ENCODE data around the gene ARPC1A. TPM values are rescaled to one million over a fixed set of nuclear protein-coding genes. Genes with fewer than 3 reads are reported as not detected.

The ARPC1A gene
- total and polyA plus RNA-seq, 2 donors (not counting 1 experiment from before 2014, with no cell fraction given), result 184 to 226 TPM

- Histone ChIP-seq H3K27ac (ENCODE audit: insufficient read depth, low read length) (no peak overlapping the region), H3K4me3 (replicated peaks in 1 of 4; ENCODE audit: control extremely low read depth in 1 of 4, insufficient read depth in 1 of 4, low read depth in 3 of 4, low read length in 4 of 4) (peak overlapping the region in 2 of 4 experiments; percentile 98 to 99)
- DNase-seq (ENCODE audit: low read depth in 2 of 2), result no peak
Observed at GRCh38 chr7:99406557-99406956, 80.9 kb downstream of the ARPC1A start.

GRCh38 chr7:99407872-99408378 is 82.2 kb downstream of the ARPC1A start:
- no peaks in the 10 kb centered on the region for H3K27me3 ChIP-seq (ENCODE audit: control insufficient read depth, insufficient read depth, low read length)
- peak overlapping the region; percentile 99 for H3K27ac ChIP-seq (ENCODE audit: insufficient read depth, low read length)
- H2AFZ ChIP-seq (ENCODE audit: low read length), result peak overlapping the region; percentile 58
- DNase-seq (ENCODE audit: low read depth in 2 of 2), result peak; percentile 77 to 86
- H3K79me2 ChIP-seq (ENCODE audit: control insufficient read depth, insufficient read depth, low read length), result peaks cover 79% of the 10 kb centered on the region
- peak overlapping the region; percentile 65 to 99 (median 86) for H3K4me3 ChIP-seq (replicated peaks in 1 of 4; ENCODE audit: control extremely low read depth in 1 of 4, insufficient read depth in 1 of 4, low read depth in 3 of 4, low read length in 4 of 4)
- peaks cover 16% of the 10 kb centered on the region for H3K4me1 ChIP-seq (ENCODE audit: control insufficient read depth, extremely low read depth, insufficient read depth, low read length)
- peak overlapping the region; percentile 99 for H3K9ac ChIP-seq (ENCODE audit: insufficient read depth, low read length)
- no peak for TF ChIP-seq CTCF (conservative IDR thresholded peaks at IDR 0.05 in 1 of 2, IDR thresholded peaks at IDR 0.05 in 1 of 2; ENCODE audit: low read depth in 1 of 2, low read length in 2 of 2)
- no peak for TF ChIP-seq EZH2 (IDR thresholded peaks at IDR 0.05; ENCODE audit: low read length, missing control alignments)
- peaks cover 10% of the 10 kb centered on the region for H3K36me3 ChIP-seq (ENCODE audit: control insufficient read depth, insufficient read depth, low read length)
- H4K20me1 ChIP-seq (ENCODE audit: control insufficient read depth, extremely low read depth, insufficient read depth, low read length), result no peaks in the 10 kb centered on the region
- no peaks in the 10 kb centered on the region for H3K9me3 ChIP-seq (ENCODE audit: control insufficient read depth, insufficient read depth, low read depth, low read length)
- peak overlapping the region; percentile 100 for H3K4me2 ChIP-seq (ENCODE audit: extremely low read depth, insufficient read depth, low read length)

More at GRCh38 chr7:99406557-99406956, 80.9 kb downstream of the ARPC1A start:
- peaks cover 10% of the 10 kb centered on the region for H3K36me3 ChIP-seq (ENCODE audit: control insufficient read depth, insufficient read depth, low read length)
- no peak overlapping the region for H3K9ac ChIP-seq (ENCODE audit: insufficient read depth, low read length)
- no peaks in the 10 kb centered on the region for H4K20me1 ChIP-seq (ENCODE audit: control insufficient read depth, extremely low read depth, insufficient read depth, low read length)
- peaks cover 80% of the 10 kb centered on the region for H3K79me2 ChIP-seq (ENCODE audit: control insufficient read depth, insufficient read depth, low read length)
- TF ChIP-seq EZH2 (IDR thresholded peaks at IDR 0.05; ENCODE audit: low read length, missing control alignments), result no peak
- no peak for TF ChIP-seq CTCF (conservative IDR thresholded peaks at IDR 0.05 in 1 of 2, IDR thresholded peaks at IDR 0.05 in 1 of 2; ENCODE audit: low read depth in 1 of 2, low read length in 2 of 2)
- peaks cover 16% of the 10 kb centered on the region for H3K4me1 ChIP-seq (ENCODE audit: control insufficient read depth, extremely low read depth, insufficient read depth, low read length)
- no peaks in the 10 kb centered on the region for H3K9me3 ChIP-seq (ENCODE audit: control insufficient read depth, insufficient read depth, low read depth, low read length)
- no peaks in the 10 kb centered on the region for H3K27me3 ChIP-seq (ENCODE audit: control insufficient read depth, insufficient read depth, low read length)
- H2AFZ ChIP-seq (ENCODE audit: low read length), result no peak overlapping the region
- H3K4me2 ChIP-seq (ENCODE audit: extremely low read depth, insufficient read depth, low read length), result peak overlapping the region; percentile 100

- H3K4me2 ChIP-seq (ENCODE audit: extremely low read depth, insufficient read depth, low read length), result peak within 1 kb of the TSS; percentile 100
- no peaks in the 10 kb centered on the region for H3K9me3 ChIP-seq (ENCODE audit: control insufficient read depth, insufficient read depth, low read depth, low read length)
- peak within 1 kb of the TSS; percentile 93 for H2AFZ ChIP-seq (ENCODE audit: low read length)
- peak; percentile 94 to 96 for DNase-seq (ENCODE audit: low read depth in 2 of 2)
- peaks cover 8% of the 10 kb centered on the region for H3K36me3 ChIP-seq (ENCODE audit: control insufficient read depth, insufficient read depth, low read length)
- peaks cover 73% of the 10 kb centered on the region for H3K79me2 ChIP-seq (ENCODE audit: control insufficient read depth, insufficient read depth, low read length)
- no peak for TF ChIP-seq EZH2 (IDR thresholded peaks at IDR 0.05; ENCODE audit: low read length, missing control alignments)
- TF ChIP-seq CTCF (conservative IDR thresholded peaks at IDR 0.05 in 1 of 2, IDR thresholded peaks at IDR 0.05 in 1 of 2; ENCODE audit: low read depth in 1 of 2, low read length in 2 of 2), result no peak
- peaks cover 16% of the 10 kb centered on the region for H3K4me1 ChIP-seq (ENCODE audit: control insufficient read depth, extremely low read depth, insufficient read depth, low read length)
- H3K27me3 ChIP-seq (ENCODE audit: control insufficient read depth, insufficient read depth, low read length), result no peaks in the 10 kb centered on the region
- peak within 1 kb of the TSS; percentile 65 to 99 (median 86) for H3K4me3 ChIP-seq (replicated peaks in 1 of 4; ENCODE audit: control extremely low read depth in 1 of 4, insufficient read depth in 1 of 4, low read depth in 3 of 4, low read length in 4 of 4)
- H3K27ac ChIP-seq (ENCODE audit: insufficient read depth, low read length), result peak within 1 kb of the TSS; percentile 99
- H3K9ac ChIP-seq (ENCODE audit: insufficient read depth, low read length), result peak within 1 kb of the TSS; percentile 99
- no peaks in the 10 kb centered on the region for H4K20me1 ChIP-seq (ENCODE audit: control insufficient read depth, extremely low read depth, insufficient read depth, low read length)
Observed at GRCh38 chr7:99408379-99409191, 82.9 kb downstream of the ARPC1A start, which contains the start of the genes BUD31 and PDAP1. Gene BUD31 (plus strand): TSS chr7:99408969. CDS start chr7:99411093, 2,124 bp downstream. Gene PDAP1 (minus strand): TSS chr7:99408597. CDS start chr7:99408548, 49 bp downstream.

Data from fibroblast of lung (primary cell).